GM19395 (cell line): ENCODE results near the gene CDK5RAP2.
"Not testable (repeated sequence)": the region's sequence is repeated elsewhere in the genome, so short reads cannot be mapped to it uniquely, and the experiment has no call there.

ENCODE experiments used
- ATAC-seq: cut with Tn5 transposase; IDR thresholded peaks from one replicate; pipeline ENCODE4 v1.9.1; 2021; ENCODE audit warnings: mild to moderate bottlenecking, moderate library complexity; ENCODE audit not compliant: unreplicated experiment

The CDK5RAP2 gene

DNA sequence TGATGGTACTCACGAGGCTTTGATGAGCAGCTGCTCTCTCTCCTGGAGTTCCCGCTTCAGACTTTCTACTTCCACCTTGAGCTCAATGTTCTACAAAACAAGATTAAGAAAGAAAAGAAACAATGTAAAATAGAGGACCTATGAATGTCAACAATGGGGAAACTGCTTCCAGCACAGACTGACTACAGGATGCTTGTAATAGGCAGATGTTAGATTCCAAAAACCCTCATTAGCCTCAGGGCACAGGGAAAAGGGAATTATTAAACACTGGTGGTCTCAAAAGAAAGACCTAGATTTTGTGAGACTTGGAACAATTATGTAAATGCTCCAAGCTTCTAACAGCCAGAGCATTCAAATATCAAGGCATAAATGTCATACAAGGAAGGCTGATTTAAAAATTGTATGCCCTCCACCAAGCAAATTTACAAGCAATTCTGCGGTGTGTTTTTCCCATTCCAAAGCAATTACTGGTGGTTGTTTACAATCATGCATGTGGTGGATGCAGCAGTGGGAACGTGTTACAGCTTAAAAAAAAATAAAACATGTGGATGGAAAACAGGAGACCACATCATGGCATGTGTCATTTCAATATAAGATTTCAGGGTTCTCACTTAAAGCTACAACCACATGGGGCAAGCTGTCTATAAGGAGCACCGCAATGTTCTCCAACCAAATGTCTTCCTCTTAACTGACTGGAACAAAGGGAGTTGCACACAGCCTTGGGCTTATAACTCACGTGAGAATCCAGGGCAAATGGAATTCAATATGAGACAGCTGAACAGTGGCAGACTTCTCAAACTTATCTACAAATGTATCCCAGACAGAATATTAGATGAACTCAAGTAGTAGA, 34.0 kb downstream of the CDK5RAP2 start:
- no peak for ATAC-seq

DNA sequence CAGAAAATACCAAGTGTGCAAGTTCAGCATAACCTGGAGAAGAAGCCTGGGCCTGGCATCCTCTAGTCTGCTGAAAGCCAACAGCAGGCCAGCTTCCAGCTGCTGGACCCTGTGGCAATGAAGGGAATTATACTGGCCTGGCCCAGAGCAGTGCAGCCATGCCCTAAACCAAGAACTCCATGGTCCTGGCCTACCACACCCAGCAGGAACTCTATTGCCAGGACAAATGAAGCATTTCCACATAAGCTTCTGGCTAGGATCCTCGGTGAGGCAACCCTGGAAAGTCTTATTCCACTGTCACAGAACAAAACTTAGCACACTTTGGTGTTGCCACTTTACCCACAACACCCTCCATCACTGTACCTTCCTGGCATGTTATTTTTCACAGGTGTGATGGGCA, 35.5 kb downstream of the CDK5RAP2 start:
- no peak for ATAC-seq

DNA sequence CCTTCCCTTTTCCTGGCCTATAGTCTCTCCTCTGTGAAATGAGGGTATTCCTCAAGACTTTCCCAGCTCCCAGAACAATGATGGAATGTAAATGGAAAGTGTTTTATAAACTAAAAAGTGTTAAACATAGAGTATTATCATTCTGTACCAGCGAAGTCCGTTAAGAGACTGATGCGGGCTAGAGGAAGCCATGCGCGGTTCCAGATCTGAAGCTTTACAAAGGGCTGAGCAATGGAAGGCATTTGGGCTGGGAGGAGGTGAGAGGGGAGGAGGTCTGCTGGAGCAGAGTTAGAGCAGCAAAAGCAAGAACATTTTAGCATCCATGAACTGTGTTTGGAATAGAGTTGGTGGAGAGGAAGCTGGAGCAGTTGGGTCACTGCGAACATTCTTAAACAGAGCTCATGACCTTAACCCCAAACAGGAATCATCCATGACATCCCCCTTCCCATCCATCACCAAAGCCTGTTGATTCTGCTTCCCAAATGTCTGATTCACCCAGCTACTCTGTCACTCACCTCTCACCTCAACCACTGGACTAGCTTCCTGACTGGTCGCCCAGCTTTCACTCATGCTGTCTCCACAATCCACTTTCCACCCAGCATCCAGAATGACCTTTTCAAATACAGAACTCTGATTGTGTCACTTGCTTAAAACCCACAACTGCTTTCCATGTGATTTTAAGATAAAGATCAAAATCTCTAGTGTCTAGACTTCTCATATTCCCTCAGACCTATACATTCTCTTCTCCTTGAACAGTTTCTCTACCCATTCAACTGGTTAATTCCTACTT, 37.1 kb downstream of the CDK5RAP2 start:
- no peak for ATAC-seq

DNA sequence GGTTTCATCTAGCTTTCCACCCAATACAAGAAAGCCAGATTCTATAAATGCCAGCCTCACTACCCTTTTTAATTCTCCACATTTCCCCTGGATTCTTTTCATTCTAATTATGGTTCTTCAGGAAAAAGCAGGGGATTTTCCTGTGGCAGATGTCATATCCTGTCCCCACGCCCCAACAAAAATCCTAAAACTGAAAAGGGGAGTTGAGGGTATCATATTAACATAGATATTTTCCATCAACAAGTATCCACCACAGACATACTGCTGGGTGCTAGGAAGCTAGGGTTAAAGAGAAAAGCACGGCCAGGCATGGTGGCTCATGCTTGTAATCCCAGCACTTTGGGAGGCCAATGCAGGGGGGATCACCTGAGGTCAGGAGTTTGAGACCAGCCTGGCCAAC, 38.0 kb downstream of the CDK5RAP2 start:
- no peak for ATAC-seq

DNA sequence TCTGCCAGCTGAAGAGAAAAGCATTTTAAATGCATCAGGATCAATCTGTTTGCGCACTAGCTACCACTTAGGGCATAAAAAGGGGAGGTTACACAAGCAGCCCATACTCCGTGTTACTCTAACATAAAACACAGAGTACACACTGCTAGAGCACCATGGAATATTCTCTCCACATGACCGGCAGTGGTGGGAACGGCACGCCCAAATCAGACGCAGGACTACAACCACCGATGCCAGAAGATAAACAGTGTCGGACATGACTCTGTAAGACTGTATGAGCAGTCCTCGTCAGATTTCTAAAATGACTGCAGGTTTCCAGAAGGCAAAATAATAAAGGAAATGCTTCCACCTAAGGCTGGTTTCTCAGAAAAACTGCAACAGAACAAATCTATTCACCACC, 40.0 kb downstream of the CDK5RAP2 start:
- no peak for ATAC-seq

DNA sequence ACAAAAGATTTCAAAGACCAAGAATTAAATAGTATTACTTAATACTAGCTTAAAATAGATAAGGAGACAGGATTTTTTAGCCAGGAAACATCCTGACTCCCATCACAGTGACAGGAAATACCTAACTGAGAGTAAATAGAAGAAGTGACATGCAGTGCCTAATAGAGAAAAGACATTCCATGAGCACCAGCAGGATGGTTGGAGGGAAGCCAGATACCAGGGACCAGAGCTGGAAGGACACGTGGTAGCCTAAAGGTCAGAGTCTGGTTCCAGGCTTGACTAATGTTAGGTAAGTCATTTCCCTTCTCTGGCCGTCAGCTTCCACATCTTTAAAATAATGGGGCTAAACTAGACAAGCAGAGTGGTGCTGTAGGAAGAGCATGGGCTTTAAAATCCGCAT, 41.6 kb downstream of the CDK5RAP2 start:
- ATAC-seq, result no peak

DNA sequence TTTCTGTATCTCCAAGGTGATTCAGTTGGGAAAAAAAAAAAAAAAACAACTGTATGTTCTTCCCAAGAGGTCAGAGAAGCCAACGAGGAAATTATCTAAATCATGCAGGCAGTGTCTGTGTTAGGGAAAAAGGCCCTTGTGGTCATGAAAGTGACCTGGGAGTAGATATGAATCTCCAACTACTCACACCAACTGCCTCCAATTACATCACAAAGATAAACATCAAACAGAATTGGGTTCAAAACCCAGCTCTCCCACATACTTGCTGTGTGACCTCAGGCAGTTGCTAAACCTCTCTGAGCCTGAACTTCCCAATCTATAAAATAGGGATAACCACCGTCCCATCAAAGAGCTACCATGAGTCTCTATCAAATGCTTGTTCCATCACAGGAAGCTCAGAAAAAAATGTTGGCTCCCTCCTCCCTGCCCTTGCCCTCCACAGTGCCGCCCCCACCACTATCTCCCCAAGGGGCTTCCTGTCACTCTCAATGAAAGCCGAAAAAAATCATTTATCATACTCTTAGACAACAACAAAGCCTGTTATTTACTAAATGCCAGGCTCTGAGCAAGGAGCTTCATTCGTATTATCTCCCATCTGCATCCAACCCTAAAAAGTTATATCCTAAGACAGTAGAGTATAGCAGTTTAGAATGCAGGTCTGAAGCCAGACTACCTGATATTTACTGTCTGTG, 42.9 kb downstream of the CDK5RAP2 start:
- ATAC-seq, result no peak

DNA sequence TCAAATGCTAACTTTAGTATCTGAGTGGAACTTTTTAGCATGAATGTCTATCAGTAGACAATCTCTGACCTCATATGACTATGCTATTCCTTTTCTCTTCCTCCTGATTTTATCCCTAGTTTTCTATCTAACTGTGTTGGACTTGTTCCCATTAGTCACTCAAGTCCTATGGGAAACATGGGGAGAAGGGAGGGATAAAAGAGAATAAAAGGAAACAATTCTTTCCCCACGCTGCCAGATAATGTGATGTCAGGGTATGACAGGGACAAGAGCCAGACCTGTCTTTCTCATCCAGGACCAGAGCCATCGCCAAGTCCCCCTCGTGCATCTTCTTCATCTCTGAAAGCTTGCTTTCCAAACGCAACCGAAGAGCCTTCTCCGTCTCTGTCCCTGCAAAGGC, 43.9 kb downstream of the CDK5RAP2 start:
- no peak for ATAC-seq

DNA sequence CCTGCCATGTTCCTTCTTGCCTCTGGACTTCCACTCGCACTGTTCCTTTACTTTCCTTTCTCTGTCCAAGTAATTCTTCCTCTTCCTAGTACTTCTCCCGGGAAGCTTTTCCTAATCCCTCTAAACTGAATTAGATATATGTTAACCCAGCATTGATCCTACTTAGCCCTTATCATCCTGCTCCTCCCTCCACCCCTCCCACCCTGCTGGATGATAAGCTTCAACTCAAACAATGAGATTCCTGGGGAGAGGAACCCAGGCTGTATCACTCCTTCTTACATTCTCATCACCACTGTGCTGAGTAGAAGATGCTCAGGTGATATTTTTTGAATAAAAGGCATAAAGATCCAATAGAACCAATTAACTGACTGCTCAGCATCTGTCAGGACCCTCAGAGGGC, 45.7 kb downstream of the CDK5RAP2 start:
- no peak for ATAC-seq

DNA sequence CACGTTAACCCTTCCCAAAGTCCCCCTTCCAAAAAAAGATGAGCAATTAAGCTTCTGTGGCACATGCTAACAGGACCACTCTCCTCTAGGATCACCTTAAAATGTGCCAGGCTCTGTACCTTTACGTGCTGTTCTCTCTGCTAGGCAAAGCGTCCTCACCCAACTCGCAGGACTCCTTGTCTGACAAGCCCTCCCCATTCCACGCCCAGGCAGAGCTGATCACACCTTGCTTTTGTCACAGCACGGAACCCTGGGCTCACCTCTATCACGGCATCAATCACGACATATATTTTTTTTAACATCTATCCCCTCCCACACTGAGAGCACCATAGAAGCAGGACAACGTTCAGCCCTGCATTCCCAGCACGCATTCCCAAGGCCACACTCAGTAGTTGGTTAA, 47.1 kb downstream of the CDK5RAP2 start:
- ATAC-seq, result no peak

DNA sequence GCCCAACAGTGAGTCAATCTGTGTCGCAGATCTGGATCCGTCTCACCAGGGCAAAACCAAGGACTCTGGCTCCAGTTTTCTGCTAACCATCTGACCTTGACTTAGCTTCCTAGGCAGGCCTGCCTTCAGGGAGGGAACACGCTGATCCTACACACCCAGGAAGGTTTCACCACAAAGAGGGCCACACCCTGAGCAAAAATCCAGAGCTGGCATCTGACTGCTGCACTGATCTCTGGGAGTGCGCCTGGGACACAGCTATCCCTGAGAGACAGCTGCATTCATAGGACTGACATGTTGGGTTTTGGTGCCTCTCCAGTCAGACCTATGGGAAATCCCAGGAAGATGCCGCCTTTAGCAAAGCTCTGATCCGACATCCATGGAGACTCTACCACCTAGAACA, 47.5 kb downstream of the CDK5RAP2 start:
- ATAC-seq, result no peak

DNA sequence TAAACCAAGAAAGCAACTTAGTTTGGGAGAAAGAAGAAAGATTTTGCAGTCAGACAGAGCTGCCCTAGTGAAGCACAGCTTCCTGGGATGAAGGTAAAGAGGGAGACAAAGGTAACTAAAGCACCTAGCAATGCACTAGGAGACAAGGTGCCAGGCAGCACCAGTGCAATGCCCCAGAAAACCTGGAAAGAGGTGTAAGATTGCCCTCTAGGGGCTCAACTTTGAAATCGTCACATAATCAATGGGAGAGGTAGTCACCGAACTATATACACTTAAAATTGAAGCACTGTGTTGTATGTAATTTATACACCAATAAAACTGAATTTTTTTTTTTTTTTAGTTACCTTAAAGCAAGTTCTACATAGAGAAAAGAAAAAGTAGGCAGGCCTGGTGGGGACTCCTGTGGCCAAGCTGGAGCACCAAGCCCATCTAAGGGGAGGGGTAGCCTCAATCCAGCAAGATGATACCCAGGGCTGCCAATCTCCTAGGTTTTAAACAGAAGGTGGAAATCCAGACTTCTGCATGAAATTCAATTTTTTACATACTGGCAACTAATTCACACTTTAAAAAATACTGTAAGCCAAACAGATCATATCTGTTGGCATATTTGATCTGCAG, 48.2 kb downstream of the CDK5RAP2 start:
- ATAC-seq, result no peak

DNA sequence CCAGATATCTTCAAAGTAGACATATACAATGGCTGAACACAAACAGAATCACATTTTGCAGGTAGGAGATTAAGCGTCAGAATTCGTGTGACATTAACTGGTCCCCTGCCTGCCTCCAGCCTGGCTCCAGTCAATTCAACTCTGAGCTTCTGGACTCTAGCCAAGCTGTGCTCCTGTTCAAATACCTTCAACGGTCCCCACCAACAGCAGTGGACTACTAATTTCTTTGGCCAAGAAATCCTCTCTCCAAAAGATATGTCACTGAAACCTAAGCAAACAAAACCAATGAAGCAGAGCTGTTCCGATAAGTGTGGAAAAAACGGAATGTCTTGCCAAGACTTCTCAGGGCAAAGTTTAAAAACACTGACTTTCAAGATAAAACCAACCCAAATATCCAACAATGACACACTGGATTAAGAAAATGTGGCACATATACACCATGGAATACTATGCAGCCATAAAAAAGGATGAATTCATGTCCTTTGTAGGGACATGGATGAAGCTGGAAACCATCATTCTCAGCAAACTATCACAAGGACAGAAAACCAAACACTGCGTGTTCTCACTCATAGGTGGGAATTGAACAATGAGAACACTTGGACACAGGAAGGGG, 49.6 kb downstream of the CDK5RAP2 start:
- ATAC-seq, result not testable (repeated sequence)

DNA sequence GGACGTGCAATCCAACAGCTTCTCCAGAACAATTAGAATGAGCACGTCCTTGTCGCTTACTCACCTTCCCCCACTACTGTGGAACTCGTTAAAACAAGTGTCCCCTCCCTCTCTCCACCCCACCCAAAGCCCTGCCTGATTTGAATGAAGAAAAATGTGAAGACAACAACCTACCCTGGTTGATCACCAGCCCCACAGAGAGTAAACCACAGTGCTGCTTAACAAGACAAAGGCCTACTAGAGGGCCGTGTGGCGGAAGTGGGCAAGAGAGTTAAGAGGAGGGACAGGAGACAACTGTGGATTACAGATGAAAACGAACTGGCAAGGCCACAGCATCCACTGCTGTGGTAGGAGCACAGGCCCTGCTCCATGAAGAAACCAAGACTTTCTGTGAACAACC, 51.1 kb downstream of the CDK5RAP2 start:
- ATAC-seq, result no peak

DNA sequence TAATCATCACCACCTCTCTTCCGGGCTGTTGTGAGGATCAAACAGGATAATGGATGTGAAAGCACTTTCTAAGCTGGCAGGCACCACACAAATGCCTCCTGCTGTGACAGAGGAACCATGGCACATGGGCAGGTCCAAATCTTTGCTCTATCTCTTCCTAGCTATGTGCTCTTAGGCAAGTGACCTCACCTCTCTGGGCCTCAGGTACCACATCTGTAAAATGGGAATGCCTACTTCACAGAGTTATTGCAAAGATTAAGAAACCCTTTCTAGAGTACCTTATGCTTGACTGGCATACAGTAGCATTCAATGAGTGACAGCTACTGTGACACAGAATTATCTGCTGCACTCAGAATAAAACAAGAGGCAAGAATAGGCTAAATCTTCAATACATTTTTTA, 51.6 kb downstream of the CDK5RAP2 start:
- ATAC-seq, result no peak

DNA sequence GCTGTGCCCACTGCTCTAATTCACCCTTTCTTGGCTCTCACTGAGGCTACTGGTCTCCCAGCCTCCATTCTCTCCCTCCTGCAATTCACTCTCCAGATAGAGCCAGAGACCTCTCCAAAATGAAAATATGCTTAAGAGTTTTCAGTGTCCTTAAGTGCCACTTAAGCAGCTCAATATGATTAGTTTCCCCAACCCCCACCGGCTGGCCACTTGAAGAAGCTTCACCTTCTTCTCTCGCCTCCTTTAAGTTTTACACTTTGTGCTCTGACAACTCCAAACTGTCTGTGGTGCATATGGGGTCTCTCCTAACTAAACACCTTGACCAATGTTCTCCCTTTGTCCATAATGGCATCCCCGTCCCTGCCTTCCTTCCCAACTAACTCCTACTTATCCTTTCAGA, 53.4 kb downstream of the CDK5RAP2 start:
- ATAC-seq, result no peak

DNA sequence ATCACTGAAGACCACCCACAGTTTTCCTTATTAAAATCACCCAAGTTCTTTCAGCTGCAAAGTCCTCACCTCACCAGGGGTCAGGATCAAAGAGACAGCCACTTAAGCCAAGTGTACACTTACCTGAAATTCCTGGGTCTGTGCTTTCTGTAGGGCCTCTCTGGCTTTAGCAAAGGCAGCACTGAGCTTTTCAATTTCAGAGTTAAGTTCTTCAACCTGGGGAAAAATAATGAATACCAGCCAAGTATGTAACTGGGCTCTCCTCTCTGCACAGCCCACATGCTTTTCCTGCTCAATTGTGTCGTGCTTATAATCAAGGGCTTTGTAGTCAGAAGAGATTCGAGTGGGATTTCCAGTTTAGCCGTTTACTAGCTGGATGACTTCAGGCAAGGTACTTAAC, 55.1 kb downstream of the CDK5RAP2 start:
- no peak for ATAC-seq

DNA sequence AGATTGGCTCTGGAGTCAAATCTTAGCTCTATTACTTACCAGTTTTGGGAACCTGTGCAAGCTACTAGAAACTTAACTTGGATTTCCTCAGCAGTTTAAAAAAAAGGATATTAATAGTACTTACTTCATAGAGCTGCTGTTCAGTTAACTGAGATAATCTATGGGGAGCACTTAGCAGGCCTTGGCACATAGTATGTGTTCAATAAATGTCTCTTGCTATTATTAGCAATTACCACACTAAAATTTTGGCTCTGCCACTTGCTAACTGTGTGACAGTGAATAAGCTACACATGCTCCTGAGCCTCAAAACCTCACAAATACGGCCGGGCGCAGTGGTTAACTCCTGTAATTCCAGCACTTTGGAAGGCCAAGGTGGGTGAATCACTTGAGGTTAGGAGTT, 55.9 kb downstream of the CDK5RAP2 start:
- ATAC-seq, result no peak

DNA sequence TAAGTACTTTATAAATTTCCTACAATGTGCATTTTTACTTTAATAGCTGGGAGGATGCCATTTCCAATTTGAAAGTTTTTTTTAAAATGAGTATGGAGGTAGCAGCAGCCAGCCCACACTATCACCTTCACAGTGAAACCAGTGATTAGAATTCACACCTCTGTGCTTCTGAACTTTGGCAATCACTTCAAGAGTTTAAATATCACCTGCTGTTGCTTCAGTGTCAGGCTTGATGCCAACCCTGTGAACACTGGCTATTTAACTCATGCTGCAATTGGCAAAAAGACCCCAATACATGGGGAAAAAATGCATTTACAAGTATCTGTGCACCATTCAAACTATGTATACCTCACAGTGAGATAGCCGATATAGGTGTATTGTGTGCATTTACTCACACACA, 57.4 kb downstream of the CDK5RAP2 start:
- no peak for ATAC-seq

DNA sequence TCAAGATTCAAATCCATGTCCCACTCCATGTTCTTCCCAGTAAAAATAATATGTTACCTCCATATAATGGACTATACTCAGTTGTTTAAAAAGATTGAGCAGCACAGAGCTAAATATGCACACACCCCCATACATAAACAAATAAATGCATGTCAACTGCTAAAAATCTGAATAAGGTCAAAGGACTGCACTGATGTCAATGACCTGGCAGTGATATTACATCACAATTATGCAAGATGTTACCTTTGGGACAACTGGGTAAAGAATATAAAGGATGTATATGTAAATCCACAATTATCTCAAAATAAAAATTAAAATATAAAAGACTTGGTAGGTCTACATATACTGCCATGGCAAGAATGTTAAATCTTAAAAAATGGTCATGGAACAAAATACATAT, 57.9 kb downstream of the CDK5RAP2 start:
- no peak for ATAC-seq

DNA sequence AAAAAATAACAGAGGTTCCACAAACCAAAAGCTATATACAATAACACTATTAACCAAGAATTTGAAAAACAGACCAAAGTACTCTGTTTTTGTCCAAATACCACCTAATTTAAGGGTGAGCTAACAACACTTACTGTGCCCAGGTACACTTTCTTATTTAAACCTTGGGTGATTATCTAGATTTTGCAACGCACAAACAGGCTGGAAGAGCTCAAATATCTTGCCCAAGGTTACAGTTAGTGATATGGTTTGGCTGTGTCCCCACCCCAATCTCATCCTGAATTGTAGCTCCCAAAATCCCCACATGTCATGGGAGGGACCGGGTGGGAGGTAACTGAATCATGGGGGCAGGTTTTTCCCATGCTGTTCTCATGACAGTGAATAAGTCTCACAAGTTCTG, 58.9 kb downstream of the CDK5RAP2 start:
- ATAC-seq, result no peak
